ENCODE measurements around the gene NEK9. TPM values are rescaled to one million over a fixed set of nuclear protein-coding genes. Genes with fewer than 3 reads are reported as not detected.

NEK9 gene
- total RNA-seq, 1 donor from 2014 or later: 61.9 TPM

GRCh38 chr14:75040507-75040906, 86.3 kb downstream of the NEK9 start:
- no peak for DNase-seq (ENCODE audit: low spot score)

DNA sequence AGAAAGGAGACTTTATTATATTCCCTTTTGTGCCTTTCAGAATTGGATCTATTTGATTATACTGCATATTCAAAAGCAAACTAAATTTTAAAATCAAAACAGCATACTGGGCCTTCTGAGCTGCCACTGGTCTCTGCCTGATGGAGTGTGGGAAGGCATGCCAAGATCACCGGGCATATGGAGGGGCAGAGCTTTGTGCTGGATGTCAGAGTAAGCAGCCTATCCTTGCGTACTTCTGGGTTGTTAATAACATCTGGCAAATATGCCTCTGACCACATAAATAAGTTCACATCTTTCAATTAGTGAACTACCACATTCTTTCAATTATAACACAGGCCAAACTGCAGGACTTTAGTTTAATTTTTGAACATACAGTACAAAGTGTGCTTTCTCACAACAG, 93.9 kb downstream of the NEK9 start:
- DNase-seq (ENCODE audit: low spot score): no peak

GRCh38 chr14:75030147-75030546, 96.7 kb downstream of the NEK9 start:
- no peak for DNase-seq (ENCODE audit: low spot score)

Other genes starting within 250 kb of the NEK9 start
- 55.4 TPM for gene DLST, start 245.1 kb downstream of the NEK9 start, total RNA-seq (ENCODE audit: insufficient read depth, low replicate concordance)
- 21.4 TPM for gene RPS6KL1, start 203.8 kb downstream of the NEK9 start, total RNA-seq (ENCODE audit: insufficient read depth, low replicate concordance)
- gene PGF, start 171.5 kb downstream of the NEK9 start, total RNA-seq (ENCODE audit: insufficient read depth, low replicate concordance): 9.4 TPM
- 30.1 TPM for gene EIF2B2, start 124.1 kb downstream of the NEK9 start, total RNA-seq (ENCODE audit: insufficient read depth, low replicate concordance)
- gene MLH3, start 75.6 kb downstream of the NEK9 start, total RNA-seq (ENCODE audit: insufficient read depth, low replicate concordance): 55.6 TPM
- 14.2 TPM for gene ACYP1, start 63.0 kb downstream of the NEK9 start, total RNA-seq (ENCODE audit: insufficient read depth, low replicate concordance)
- gene ZC2HC1C, start 57.4 kb downstream of the NEK9 start, total RNA-seq (ENCODE audit: insufficient read depth, low replicate concordance): 0.48 TPM
- 179 TPM for gene TMED10, start 49.6 kb upstream of the NEK9 start, total RNA-seq (ENCODE audit: insufficient read depth, low replicate concordance)
- gene FOS, start 151.8 kb upstream of the NEK9 start, total RNA-seq (ENCODE audit: insufficient read depth, low replicate concordance): 1,307 TPM